K562 (cell line): Measurements from ENCODE around the gene SFRP5.

Experiments
- FOXK1 ChIP-seq: sonication (generic); formaldehyde crosslinking; IDR thresholded peaks from 2 replicates; pipeline ENCODE4 v1.8.0; 2022; ENCODE audit warnings: missing genetic modification reagents, mild to moderate bottlenecking, borderline replicate concordance
- SIN3B ChIP-seq: fragments of 450-650 bp; IDR thresholded peaks from 2 replicates; pipeline ENCODE4 v1.6.1; 2017; ENCODE audit warnings: low read depth, mild to moderate bottlenecking, moderate library complexity
- SMARCB1 ChIP-seq: IDR thresholded peaks from 2 replicates; pipeline ENCODE4 v1.6.1; 2011; ENCODE audit warnings: improper control_type of control experiment, low read depth; ENCODE audit not compliant: insufficient read length
- TF ChIP-seq, protein P1 (sequence below), 2 experiments: fragments of 450-650 bp; IDR thresholded peaks; 2 replicates each; pipeline ENCODE4 v1.6.1; 2016

DNA sequence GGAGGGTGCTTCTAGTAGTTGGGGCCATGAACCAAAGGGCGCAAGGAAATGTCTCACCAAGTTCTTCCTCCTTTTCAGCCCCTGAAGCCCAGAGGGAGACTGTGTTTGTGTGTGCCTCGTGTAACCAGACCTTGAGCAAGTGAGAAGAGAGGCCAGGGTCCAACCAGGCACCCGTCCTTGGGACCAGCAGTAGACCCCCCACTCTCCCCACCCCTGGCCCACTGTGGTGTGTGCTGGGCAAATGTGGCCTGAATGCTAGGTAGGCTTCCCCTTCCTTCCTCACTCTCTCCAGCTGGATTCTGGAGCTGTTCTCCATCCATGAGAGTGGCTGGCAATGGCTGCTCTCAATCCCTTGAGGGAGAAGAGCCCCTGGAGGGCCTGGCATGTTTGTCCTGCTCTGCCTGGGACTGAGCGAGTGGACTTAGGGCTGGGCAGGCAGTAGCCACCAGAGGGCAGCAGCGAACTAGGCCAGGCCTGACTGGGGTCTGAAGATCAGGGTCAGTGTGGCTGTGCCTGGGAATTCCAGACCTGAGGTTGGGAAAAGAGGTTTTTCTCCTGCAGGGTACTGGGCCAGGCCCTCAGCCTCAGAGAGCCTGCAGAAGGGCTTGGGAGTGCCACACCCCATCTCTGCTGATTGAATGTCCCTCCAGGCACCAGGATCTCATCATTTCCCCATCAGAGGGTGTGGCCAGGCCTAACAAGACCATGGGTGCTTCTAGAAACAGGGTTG lies 12.5 kb downstream of the SFRP5 start:
- TF ChIP-seq SIN3B (no peak), FOXK1 (CRISPR knock-in tag) (no peak), SMARCB1 (no peak)
- TF ChIP-seq, protein P1, sequence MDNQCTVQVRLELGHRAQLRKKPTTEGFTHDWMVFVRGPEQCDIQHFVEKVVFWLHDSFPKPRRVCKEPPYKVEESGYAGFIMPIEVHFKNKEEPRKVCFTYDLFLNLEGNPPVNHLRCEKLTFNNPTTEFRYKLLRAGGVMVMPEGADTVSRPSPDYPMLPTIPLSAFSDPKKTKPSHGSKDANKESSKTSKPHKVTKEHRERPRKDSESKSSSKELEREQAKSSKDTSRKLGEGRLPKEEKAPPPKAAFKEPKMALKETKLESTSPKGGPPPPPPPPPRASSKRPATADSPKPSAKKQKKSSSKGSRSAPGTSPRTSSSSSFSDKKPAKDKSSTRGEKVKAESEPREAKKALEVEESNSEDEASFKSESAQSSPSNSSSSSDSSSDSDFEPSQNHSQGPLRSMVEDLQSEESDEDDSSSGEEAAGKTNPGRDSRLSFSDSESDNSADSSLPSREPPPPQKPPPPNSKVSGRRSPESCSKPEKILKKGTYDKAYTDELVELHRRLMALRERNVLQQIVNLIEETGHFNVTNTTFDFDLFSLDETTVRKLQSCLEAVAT (IDR thresholded peaks at IDR 0.05) = no peak
